ENCODE measurements around the gene DPYSL5. TPM values are rescaled to one million over a fixed set of nuclear protein-coding genes. Genes with fewer than 3 reads are reported as not detected.

Gene DPYSL5
- total RNA-seq, 1 experiment from 2014 or later: not detected

- no TSS peak for BruUV-seq (replicated peaks)
- no peaks in the 10 kb centered on the region for H3K36me3 Mint-ChIP-seq (ENCODE audit: insufficient read depth, unreplicated experiment)
- peak overlapping the region; percentile 30 for H3K4me3 Mint-ChIP-seq (ENCODE audit: low read depth, unreplicated experiment)
- H3K27ac Mint-ChIP-seq (ENCODE audit: unreplicated experiment): no peak overlapping the region
- CTCF ChIA-PET: interaction anchor here (0.6 to 1.6 kb wide), 3 partner anchors 160 to 748 kb away, joined by 3 to 4 read pairs (median 3); no protein-coding TSS in a partner anchor
- H3K27me3 Mint-ChIP-seq (ENCODE audit: unreplicated experiment): peaks cover 82% of the 10 kb centered on the region
- intact Hi-C loops (cut with micrococcal nuclease; ENCODE audit: unreplicated experiment): loop anchor here (5.0 kb wide), 1 partner anchor 168 kb away; no protein-coding TSS in a partner anchor
- H3K4me1 Mint-ChIP-seq (ENCODE audit: low read depth, unreplicated experiment): no peaks in the 10 kb centered on the region
- no peaks in the 10 kb centered on the region for H3K9me3 Mint-ChIP-seq (ENCODE audit: low read depth, unreplicated experiment)
- no peak for DNase-seq
- TF ChIP-seq CTCF (IDR thresholded peaks at IDR 0.05; ENCODE audit: unreplicated experiment): no peak
Measured at GRCh38 chr2:26849056-26849999, 1.4 kb downstream of the DPYSL5 start.

GRCh38 chr2:26850000-26850431 is 2.1 kb downstream of the DPYSL5 start:
- H3K36me3 Mint-ChIP-seq (ENCODE audit: insufficient read depth, unreplicated experiment): no peaks in the 10 kb centered on the region
- no TSS peak for BruUV-seq (replicated peaks)
- no peaks in the 10 kb centered on the region for H3K9me3 Mint-ChIP-seq (ENCODE audit: low read depth, unreplicated experiment)
- no peak for TF ChIP-seq CTCF (IDR thresholded peaks at IDR 0.05; ENCODE audit: unreplicated experiment)
- H3K4me3 Mint-ChIP-seq (ENCODE audit: low read depth, unreplicated experiment): no peak overlapping the region
- CTCF ChIA-PET: no interaction called here
- DNase-seq: no peak
- intact Hi-C loops (cut with micrococcal nuclease; ENCODE audit: unreplicated experiment): loop anchor here (5.0 kb wide), 1 partner anchor 167 kb away; no protein-coding TSS in a partner anchor
- H3K4me1 Mint-ChIP-seq (ENCODE audit: low read depth, unreplicated experiment): no peaks in the 10 kb centered on the region
- H3K27me3 Mint-ChIP-seq (ENCODE audit: unreplicated experiment): peaks cover 79% of the 10 kb centered on the region
- no peak overlapping the region for H3K27ac Mint-ChIP-seq (ENCODE audit: unreplicated experiment)

GRCh38 chr2:26850505-26850904 is 2.6 kb downstream of the DPYSL5 start:
- BruUV-seq (replicated peaks): no TSS peak

More at GRCh38 chr2:26850505-26850904, 2.6 kb downstream of the DPYSL5 start:
- CTCF ChIA-PET: no interaction called here
- Mint-ChIP-seq H3K4me3 (ENCODE audit: low read depth, unreplicated experiment) (no peak overlapping the region), H3K4me1 (ENCODE audit: low read depth, unreplicated experiment) (no peaks in the 10 kb centered on the region), H3K9me3 (ENCODE audit: low read depth, unreplicated experiment) (no peaks in the 10 kb centered on the region), H3K27me3 (ENCODE audit: unreplicated experiment) (peaks cover 79% of the 10 kb centered on the region), H3K36me3 (ENCODE audit: insufficient read depth, unreplicated experiment) (no peaks in the 10 kb centered on the region), H3K27ac (ENCODE audit: unreplicated experiment) (no peak overlapping the region)
- DNase-seq: no peak
- intact Hi-C loops (cut with micrococcal nuclease; ENCODE audit: unreplicated experiment): no loop called here
- no peak for TF ChIP-seq CTCF (IDR thresholded peaks at IDR 0.05; ENCODE audit: unreplicated experiment)

Data from Calu3 (cell line).